SK-N-SH (cell line): ENCODE results near the gene HSPBAP1. TPM values are rescaled to one million over a fixed set of nuclear protein-coding genes. Genes with fewer than 3 reads are reported as not detected.

Experiments used
- CTCF ChIA-PET: fragments of 300-600, 350-600 bp; formaldehyde crosslinking; extraction: SDS; loops from one replicate; lab custom pipeline; 2021; lab: Yijun Ruan, JAX
- POLR2A ChIA-PET: fragments of 350-600 bp; sonication (Branson Sonifier 250); formaldehyde crosslinking; extraction: SDS; loops from one replicate; lab custom pipeline; 2020; ENCODE audit warnings: antibody characterized with exemption, inconsistent platforms; lab: Yijun Ruan, JAX
- DNase-seq: peaks from one replicate; pipeline ENCODE4 v3.0.0; 2012
- H2AFZ ChIP-seq: fragments of 200-600 bp; sonication (generic); 2 replicates; pipeline ENCODE4 v1.8.1; 2016; ENCODE audit warnings: antibody characterized with exemption, mild to moderate bottlenecking, low read depth
- H3F3A ChIP-seq: fragments of 200-600 bp; sonication (generic); replicated peaks from 2 replicates; pipeline ENCODE3; 2016; ENCODE audit warnings: antibody characterized with exemption, mild to moderate bottlenecking; ENCODE audit not compliant: insufficient read depth
- H3K27ac ChIP-seq, 2 experiments: fragments of 200-500 bp in 1 of 2; fragments of 200-600 bp in 1 of 2; sonication (Bioruptor generic) in 1 of 2; sonication (generic), shearing (Covaris generic) in 1 of 2; 2 replicates each; pipeline versions ENCODE4 v1.5.1 to v1.6.1; 2014 to 2016; ENCODE audit warnings: low read depth in 2 of 2, inconsistent platforms in 1 of 2, low read length in 1 of 2, mild to moderate bottlenecking in 1 of 2, mixed read lengths in 1 of 2
- H3K27me3 ChIP-seq: fragments of 200-600 bp; sonication (generic), shearing (Covaris generic); 2 replicates; pipeline ENCODE4 v1.6.1; 2016; ENCODE audit warnings: mixed run types; ENCODE audit not compliant: insufficient read depth
- H3K36me3 ChIP-seq, 2 experiments: fragments of 200-500 bp in 1 of 2; fragments of 200-600 bp in 1 of 2; sonication (Bioruptor generic) in 1 of 2; sonication (generic) in 1 of 2; replicated peaks in 1 of 2; 2 replicates each; pipeline versions ENCODE3 to v1.5.1; 2014 to 2016; ENCODE audit warnings: low read length in 1 of 2, mild to moderate bottlenecking in 1 of 2; ENCODE audit not compliant: insufficient read depth in 2 of 2, control insufficient read depth in 1 of 2
- H3K4me1 ChIP-seq, 2 experiments: fragments of 200-500 bp in 1 of 2; fragments of 200-600 bp in 1 of 2; sonication (Bioruptor generic) in 1 of 2; sonication (generic), shearing (Covaris generic) in 1 of 2; 2 replicates each; pipeline versions ENCODE4 v1.5.1 to v1.6.1; 2014 to 2016; ENCODE audit warnings: low read depth in 1 of 2, low read length in 1 of 2, mixed run types in 1 of 2; ENCODE audit not compliant: insufficient read depth in 2 of 2, control insufficient read depth in 1 of 2
- H3K4me2 ChIP-seq: fragments of 200-600 bp; sonication (generic), shearing (Covaris generic); 2 replicates; pipeline ENCODE4 v1.6.1; 2017; ENCODE audit warnings: mixed run types
- H3K4me3 ChIP-seq, 2 experiments: fragments of 200-500 bp in 1 of 2; fragments of 200-600 bp in 1 of 2; sonication (Bioruptor generic) in 1 of 2; sonication (generic), shearing (Covaris generic) in 1 of 2; 2 replicates each; pipeline versions ENCODE4 v1.5.1 to v1.8.1; 2014 to 2016; ENCODE audit warnings: low read depth in 2 of 2, inconsistent platforms in 1 of 2, low read length in 1 of 2, mild to moderate bottlenecking in 1 of 2, mixed read lengths in 1 of 2, moderate library complexity in 1 of 2
- H3K79me2 ChIP-seq: fragments of 200-600 bp; sonication (generic); 2 replicates; pipeline ENCODE4 v1.8.1; 2017; ENCODE audit warnings: mild to moderate bottlenecking; ENCODE audit not compliant: insufficient read depth
- H3K9ac ChIP-seq: fragments of 200-600 bp; sonication (generic); 2 replicates; pipeline ENCODE4 v1.6.1; 2017; ENCODE audit warnings: mixed run types
- H3K9me2 ChIP-seq: fragments of 200-600 bp; sonication (generic); 2 replicates; pipeline ENCODE4 v1.6.1; 2017; ENCODE audit warnings: mixed run types
- H3K9me3 ChIP-seq: fragments of 200-600 bp; sonication (generic); 2 replicates; pipeline ENCODE4 v1.6.1; 2017; ENCODE audit warnings: mixed run types, mild to moderate bottlenecking, moderate library complexity
- H4K20me1 ChIP-seq: fragments of 200-600 bp; sonication (generic); 2 replicates; pipeline ENCODE4 v1.6.1; 2017; ENCODE audit warnings: mild to moderate bottlenecking, mixed run types; ENCODE audit not compliant: insufficient read depth
- CHD2 ChIP-seq: fragments of 150-350 bp; IDR thresholded peaks from 2 replicates; pipeline ENCODE4 v1.6.1; 2018; ENCODE audit warnings: low read length; ENCODE audit not compliant: partially characterized antibody
- ELF1 ChIP-seq: IDR thresholded peaks from 2 replicates; pipeline ENCODE4 v1.4.0; 2012
- FOXM1 ChIP-seq: IDR thresholded peaks from 2 replicates; pipeline ENCODE4 v1.4.0; 2012; ENCODE audit warnings: low read depth, mild to moderate bottlenecking
- JUND ChIP-seq: IDR thresholded peaks from 2 replicates; pipeline ENCODE4 v1.4.0; 2012
- MAX ChIP-seq: IDR thresholded peaks from 2 replicates; pipeline ENCODE4 v1.4.0; 2012; ENCODE audit warnings: low read depth
- MEF2A ChIP-seq: IDR thresholded peaks from 2 replicates; pipeline ENCODE4 v1.4.0; 2012; ENCODE audit warnings: low read depth, borderline replicate concordance
- MXI1 ChIP-seq: IDR thresholded peaks from 2 replicates; pipeline ENCODE4 v1.6.1; 2012; ENCODE audit warnings: mild to moderate bottlenecking, low read depth, low read length, improper control_type of control experiment
- RAD21 ChIP-seq: IDR thresholded peaks from 2 replicates; pipeline ENCODE4 v1.6.1; 2012; ENCODE audit warnings: mild to moderate bottlenecking, low read length
- RCOR1 ChIP-seq: fragments of 150-350 bp; IDR thresholded peaks from 2 replicates; pipeline ENCODE4 v1.6.1; 2017; ENCODE audit warnings: antibody characterized with exemption, low read length
- RFX5 ChIP-seq: IDR thresholded peaks from 2 replicates; pipeline ENCODE4 v1.6.1; 2012; ENCODE audit warnings: mild to moderate bottlenecking, improper control_type of control experiment, low read length
- SIN3A ChIP-seq: IDR thresholded peaks from 2 replicates; pipeline ENCODE4 v1.6.1; 2012; ENCODE audit warnings: low read depth, mild to moderate bottlenecking, low read length, moderate library complexity, borderline replicate concordance
- SMC3 ChIP-seq: IDR thresholded peaks from 2 replicates; pipeline ENCODE4 v1.6.1; 2012; ENCODE audit warnings: low read depth, low read length, improper control_type of control experiment
- TCF12 ChIP-seq: IDR thresholded peaks from 2 replicates; pipeline ENCODE4 v1.4.0; 2012
- WGBS: methylation state at CpG from one replicate; pipeline ENCODE4 v1.1.6; 2017; ENCODE audit warnings: low lambda C conversion rate; 5-methylcytosine and 5-hydroxymethylcytosine counted together
- polyA plus RNA-seq, 3 experiments: library from polyadenylated mRNA; depleted of rRNA; stranded (reverse); fragments of >200 nt; gene quantifications; 2 replicates each; pipeline ENCODE4 v1.2.3, GENCODE V29; 2012
- TF ChIP-seq, protein P1 (sequence below): IDR thresholded peaks from 2 replicates; pipeline ENCODE4 v1.4.0; 2012; ENCODE audit warnings: low read depth, borderline replicate concordance
- TF ChIP-seq, protein P2 (sequence below): IDR thresholded peaks from 2 replicates; pipeline ENCODE4 v1.6.1; 2012; ENCODE audit warnings: mild to moderate bottlenecking, low read depth, low read length, moderate library complexity
- TF ChIP-seq, protein P3 (sequence below): fragments of 150-350 bp; IDR thresholded peaks from 2 replicates; pipeline ENCODE4 v1.6.1; 2016; ENCODE audit warnings: mild to moderate bottlenecking, low read depth, low read length

The HSPBAP1 gene
- polyA plus RNA-seq, 1 of the 3 experiments (the other 2 are of a cell fraction), result 5.1 TPM

GRCh38 chr3:122794483-122794778 lies 800 bp upstream of the HSPBAP1 start:
- Histone ChIP-seq H3K27ac (peak overlapping the region; percentile 73 to 92), H4K20me1 (no peaks in the 10 kb centered on the region), H3K4me1 (peaks cover 0 to 11% of the 10 kb centered on the region in 2 experiments; a peak in 3 of 4 replicates), H3F3A (peaks cover 10% of the 10 kb centered on the region), H3K9me3 (no peaks in the 10 kb centered on the region), H3K79me2 (peaks cover 40% of the 10 kb centered on the region), H3K4me2 (peak overlapping the region; percentile 93), H3K4me3 (peak overlapping the region; percentile 89 to 97), H3K9me2 (no peaks in the 10 kb centered on the region), H3K27me3 (no peaks in the 10 kb centered on the region), H3K36me3 (no peaks in the 10 kb centered on the region), H3K9ac (peak overlapping the region; percentile 73), H2AFZ (peak overlapping the region; percentile 99)
- TF ChIP-seq, protein P1, sequence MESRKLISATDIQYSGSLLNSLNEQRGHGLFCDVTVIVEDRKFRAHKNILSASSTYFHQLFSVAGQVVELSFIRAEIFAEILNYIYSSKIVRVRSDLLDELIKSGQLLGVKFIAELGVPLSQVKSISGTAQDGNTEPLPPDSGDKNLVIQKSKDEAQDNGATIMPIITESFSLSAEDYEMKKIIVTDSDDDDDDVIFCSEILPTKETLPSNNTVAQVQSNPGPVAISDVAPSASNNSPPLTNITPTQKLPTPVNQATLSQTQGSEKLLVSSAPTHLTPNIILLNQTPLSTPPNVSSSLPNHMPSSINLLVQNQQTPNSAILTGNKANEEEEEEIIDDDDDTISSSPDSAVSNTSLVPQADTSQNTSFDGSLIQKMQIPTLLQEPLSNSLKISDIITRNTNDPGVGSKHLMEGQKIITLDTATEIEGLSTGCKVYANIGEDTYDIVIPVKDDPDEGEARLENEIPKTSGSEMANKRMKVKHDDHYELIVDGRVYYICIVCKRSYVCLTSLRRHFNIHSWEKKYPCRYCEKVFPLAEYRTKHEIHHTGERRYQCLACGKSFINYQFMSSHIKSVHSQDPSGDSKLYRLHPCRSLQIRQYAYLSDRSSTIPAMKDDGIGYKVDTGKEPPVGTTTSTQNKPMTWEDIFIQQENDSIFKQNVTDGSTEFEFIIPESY, result no peak
- TF ChIP-seq MXI1, result no peak
- TF ChIP-seq, protein P2, sequence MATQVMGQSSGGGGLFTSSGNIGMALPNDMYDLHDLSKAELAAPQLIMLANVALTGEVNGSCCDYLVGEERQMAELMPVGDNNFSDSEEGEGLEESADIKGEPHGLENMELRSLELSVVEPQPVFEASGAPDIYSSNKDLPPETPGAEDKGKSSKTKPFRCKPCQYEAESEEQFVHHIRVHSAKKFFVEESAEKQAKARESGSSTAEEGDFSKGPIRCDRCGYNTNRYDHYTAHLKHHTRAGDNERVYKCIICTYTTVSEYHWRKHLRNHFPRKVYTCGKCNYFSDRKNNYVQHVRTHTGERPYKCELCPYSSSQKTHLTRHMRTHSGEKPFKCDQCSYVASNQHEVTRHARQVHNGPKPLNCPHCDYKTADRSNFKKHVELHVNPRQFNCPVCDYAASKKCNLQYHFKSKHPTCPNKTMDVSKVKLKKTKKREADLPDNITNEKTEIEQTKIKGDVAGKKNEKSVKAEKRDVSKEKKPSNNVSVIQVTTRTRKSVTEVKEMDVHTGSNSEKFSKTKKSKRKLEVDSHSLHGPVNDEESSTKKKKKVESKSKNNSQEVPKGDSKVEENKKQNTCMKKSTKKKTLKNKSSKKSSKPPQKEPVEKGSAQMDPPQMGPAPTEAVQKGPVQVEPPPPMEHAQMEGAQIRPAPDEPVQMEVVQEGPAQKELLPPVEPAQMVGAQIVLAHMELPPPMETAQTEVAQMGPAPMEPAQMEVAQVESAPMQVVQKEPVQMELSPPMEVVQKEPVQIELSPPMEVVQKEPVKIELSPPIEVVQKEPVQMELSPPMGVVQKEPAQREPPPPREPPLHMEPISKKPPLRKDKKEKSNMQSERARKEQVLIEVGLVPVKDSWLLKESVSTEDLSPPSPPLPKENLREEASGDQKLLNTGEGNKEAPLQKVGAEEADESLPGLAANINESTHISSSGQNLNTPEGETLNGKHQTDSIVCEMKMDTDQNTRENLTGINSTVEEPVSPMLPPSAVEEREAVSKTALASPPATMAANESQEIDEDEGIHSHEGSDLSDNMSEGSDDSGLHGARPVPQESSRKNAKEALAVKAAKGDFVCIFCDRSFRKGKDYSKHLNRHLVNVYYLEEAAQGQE, result no peak
- no peak for TF ChIP-seq FOXM1
- no peak for TF ChIP-seq TCF12
- TF ChIP-seq ELF1, result no peak
- no peak for TF ChIP-seq MAX
- no peak for TF ChIP-seq RAD21
- CTCF ChIA-PET, result interaction anchor here (1.0 to 1.2 kb wide), 2 partner anchors 40 to 233 kb away, joined by 3 to 6 read pairs; no protein-coding TSS in a partner anchor
- no peak for DNase-seq
- WGBS, result 0% methylated on average over 6 of the region's 6 CpGs
- POLR2A ChIA-PET, result no interaction called here

DNA sequence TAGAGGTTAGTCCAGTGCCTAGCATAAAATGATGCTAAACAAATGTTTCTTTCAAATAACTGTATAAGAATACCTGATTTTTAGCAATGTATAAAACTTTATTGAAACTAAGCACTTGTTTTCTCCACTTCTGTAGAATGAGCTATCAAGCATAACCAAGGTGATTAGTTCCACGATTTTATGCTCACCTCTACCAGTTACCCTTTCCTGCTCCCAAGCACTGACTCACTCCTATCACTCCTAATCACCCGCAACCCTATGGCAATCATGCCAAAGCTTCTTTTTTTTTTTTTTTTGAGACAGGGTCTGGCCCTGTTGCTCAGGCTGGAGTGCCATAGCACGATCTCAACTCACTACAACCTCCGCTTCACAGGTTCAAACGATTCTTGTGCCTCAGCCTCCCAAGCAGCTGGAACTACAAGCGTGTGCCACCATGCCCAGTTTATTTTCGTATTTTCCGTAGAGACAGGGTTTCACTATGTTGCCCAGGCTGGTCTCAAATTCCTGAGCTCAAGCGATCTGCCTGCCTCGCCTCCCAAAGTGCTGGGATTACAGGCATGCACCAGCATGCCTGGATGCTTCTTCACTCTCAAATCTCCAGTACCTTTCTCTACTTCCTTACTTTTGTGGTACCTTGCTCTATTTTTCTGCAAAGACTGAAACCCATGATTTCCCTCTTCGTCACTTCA lies 3.9 kb downstream of the HSPBAP1 start:
- H3K36me3 ChIP-seq, result no peaks in the 10 kb centered on the region
- CTCF ChIA-PET, result no interaction called here
- H3F3A ChIP-seq, result peaks cover 16% of the 10 kb centered on the region
- no peak overlapping the region for H3K4me3 ChIP-seq
- H2AFZ ChIP-seq, result no peak overlapping the region
- H3K9ac ChIP-seq, result no peak overlapping the region
- POLR2A ChIA-PET, result no interaction called here
- no peak for DNase-seq
- no peaks in the 10 kb centered on the region for H3K9me3 ChIP-seq
- no peaks in the 10 kb centered on the region for H3K27me3 ChIP-seq
- no peak overlapping the region for H3K4me2 ChIP-seq
- no peaks in the 10 kb centered on the region for H3K9me2 ChIP-seq
- peaks cover 9% of the 10 kb centered on the region for H3K79me2 ChIP-seq
- peaks cover 0 to 6% of the 10 kb centered on the region in 2 experiments; a peak in 3 of 4 replicates for H3K4me1 ChIP-seq
- WGBS, result 87% methylated on average over 11 of the region's 11 CpGs
- no peak overlapping the region for H3K27ac ChIP-seq
- H4K20me1 ChIP-seq, result no peaks in the 10 kb centered on the region
- TF ChIP-seq SMC3 (no peak), JUND (no peak), SIN3A (no peak), FOXM1 (no peak), RFX5 (no peak), MEF2A (no peak), RCOR1 (no peak), CHD2 (no peak)
- TF ChIP-seq, protein P2, result no peak
- TF ChIP-seq, protein P3, sequence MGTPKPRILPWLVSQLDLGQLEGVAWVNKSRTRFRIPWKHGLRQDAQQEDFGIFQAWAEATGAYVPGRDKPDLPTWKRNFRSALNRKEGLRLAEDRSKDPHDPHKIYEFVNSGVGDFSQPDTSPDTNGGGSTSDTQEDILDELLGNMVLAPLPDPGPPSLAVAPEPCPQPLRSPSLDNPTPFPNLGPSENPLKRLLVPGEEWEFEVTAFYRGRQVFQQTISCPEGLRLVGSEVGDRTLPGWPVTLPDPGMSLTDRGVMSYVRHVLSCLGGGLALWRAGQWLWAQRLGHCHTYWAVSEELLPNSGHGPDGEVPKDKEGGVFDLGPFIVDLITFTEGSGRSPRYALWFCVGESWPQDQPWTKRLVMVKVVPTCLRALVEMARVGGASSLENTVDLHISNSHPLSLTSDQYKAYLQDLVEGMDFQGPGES, result no peak
